Measurements from ENCODE around the gene CTRL. TPM values are rescaled to one million over a fixed set of nuclear protein-coding genes. Genes with fewer than 3 reads are reported as not detected.
"Not testable (repeated sequence)": the region's sequence is repeated elsewhere in the genome, so short reads cannot be mapped to it uniquely, and the experiment has no call there.

The CTRL gene
- total RNA-seq, 1 donor = 1.3 TPM

DNA sequence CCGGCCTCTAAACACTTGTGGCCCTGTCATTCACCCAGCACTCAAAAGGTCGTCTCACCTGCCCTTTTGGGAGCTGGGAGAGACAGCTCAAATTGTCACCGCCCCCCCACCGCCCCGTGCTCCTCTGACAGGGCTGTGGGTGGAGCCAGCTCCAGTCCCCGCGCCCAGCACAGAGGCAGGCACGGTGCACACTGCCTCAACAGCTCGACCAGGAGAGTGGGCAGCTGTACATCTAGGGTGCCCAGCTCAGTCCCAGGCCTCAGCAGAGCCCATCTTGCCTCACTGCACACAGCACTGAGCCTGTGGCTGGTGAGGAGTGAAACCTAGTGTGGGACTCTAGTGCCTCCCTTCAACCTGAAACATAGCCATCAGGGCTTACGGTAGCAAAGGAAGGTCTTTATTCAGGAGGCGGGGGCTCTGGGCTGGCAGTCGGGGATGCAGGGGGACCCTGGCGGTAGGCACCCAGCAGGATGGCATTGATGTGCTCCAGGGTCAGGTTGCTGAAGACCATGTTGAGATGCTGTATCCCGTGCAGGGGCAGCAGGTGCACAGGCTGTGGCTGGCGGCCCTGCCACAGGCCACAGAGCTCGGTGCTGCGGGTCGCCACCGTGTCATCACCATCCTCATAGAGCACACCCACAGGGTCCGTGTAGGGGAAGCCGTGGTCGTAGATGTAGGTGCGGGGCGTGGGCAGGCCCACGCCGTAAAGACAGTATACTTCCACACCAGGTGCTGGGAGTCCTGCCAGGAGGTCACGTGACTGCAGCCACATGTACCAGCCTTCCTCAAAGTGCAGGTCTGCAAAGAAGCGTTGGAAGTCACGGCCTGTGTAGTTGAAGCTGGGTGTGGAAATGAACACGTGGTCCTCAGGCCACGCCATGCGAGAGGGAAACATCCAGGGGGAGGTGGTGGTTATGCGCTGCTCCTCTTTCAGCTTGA lies 8.1 kb upstream of the CTRL start:
- TF ChIP-seq CTCF (IDR thresholded peaks at IDR 0.05; ENCODE audit: insufficient read depth, low read depth, low read length) = no peak
- DNase-seq (ENCODE audit: low read depth) = no peak
- H3K4me3 ChIP-seq (ENCODE audit: low read depth, low read length) = no peak overlapping the region

GRCh38 chr16:67937713-67938112 lies 6.1 kb upstream of the CTRL start:
- H3K4me3 ChIP-seq (ENCODE audit: low read depth, low read length); DNase-seq (ENCODE audit: low read depth): not testable (repeated sequence)

- peak overlapping the region; percentile 98 for H3K4me3 ChIP-seq (ENCODE audit: low read depth, low read length)
- DNase-seq (ENCODE audit: low read depth) = no peak
- no peak for TF ChIP-seq CTCF (IDR thresholded peaks at IDR 0.05; ENCODE audit: insufficient read depth, low read depth, low read length)
These were observed 5.4 kb upstream of the CTRL start for GRCh38 chr16:67936880-67937605.

DNA sequence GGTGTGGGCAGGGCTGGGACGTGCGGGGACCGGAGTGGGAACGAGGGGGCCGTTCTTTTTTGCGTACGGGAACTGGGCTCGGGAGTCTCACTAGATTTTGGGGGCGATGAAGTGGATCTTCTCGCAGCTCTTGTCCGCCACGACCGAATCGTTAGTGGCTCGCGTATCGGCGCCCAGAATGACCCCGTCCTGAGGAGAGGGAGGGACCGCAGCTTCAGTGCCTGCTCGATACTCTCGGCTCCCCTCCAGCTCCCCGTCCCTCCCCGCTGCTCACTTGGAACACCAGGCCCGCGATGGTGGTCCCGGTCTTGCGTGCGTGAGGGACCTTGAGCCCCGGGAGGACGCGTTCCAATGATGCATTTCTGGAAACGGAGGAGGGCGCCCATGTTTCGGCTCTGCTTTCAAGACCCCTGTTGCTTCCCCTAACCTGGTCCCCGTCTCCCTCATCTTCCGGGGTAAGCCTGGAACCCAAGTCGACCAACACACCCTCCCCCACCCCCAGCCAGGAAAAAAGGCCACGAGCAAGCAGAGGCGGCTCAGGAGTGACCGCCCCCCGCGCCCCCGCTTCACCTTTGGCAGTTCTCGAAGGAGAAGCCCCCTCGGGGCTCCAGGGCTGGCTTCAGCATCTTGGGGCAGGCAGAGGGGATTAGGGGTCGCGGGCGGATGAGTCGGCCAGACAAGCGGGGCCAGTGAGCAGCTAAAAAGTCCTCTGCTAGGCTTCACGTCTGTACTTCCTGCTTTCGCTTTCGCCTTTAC lies 4.6 kb upstream of the CTRL start, which contains the start of gene PSMB10:
TSS of gene PSMB10 (minus strand) at position 727 of the 756 bp plus-strand sequence. CDS start at position 626, 101 bp downstream.
- no peak for TF ChIP-seq CTCF (IDR thresholded peaks at IDR 0.05; ENCODE audit: insufficient read depth, low read depth, low read length)
- peak within 1 kb of the TSS; percentile 98 for H3K4me3 ChIP-seq (ENCODE audit: low read depth, low read length)
- peak; percentile 85 for DNase-seq (ENCODE audit: low read depth)

DNA sequence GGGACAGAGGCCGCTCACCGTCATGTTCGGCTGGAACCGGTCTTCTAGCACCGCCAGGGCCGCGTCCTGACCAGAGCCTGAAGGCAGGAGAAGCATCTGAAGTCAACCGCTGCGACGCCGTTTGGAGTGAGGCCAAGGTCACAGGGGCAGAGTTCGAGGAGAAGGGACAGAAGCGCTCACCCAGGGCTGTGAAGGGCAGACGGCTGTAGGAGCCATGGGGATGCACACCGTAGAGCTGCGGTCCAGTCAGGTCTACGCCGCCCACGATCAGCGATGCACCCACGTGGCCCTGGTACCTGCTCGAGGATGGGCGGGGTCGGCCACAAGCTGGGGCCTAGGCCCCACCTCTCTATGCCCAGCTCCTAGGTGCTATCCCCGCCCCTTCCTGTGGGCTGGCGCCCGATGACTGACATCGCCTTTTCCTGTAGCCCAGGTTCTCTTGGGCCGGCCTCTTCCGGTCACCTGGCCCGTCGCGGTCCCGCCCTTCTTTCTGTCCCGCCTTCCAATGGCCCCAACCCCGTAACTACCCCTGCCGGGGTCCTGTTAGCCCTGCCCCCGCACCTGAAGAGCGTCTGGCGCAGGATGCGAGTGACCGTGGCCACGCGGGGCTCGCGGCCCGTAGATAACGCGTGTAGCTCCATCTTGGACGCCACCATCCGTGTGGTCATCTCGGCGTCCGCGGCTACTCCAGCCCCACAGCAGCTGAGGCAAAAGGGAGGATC lies 3.9 kb upstream of the CTRL start:
- H3K4me3 ChIP-seq (ENCODE audit: low read depth, low read length) = peak overlapping the region; percentile 98
- DNase-seq (ENCODE audit: low read depth) = peak; percentile 90
- TF ChIP-seq CTCF (IDR thresholded peaks at IDR 0.05; ENCODE audit: insufficient read depth, low read depth, low read length) = no peak

GRCh38 chr16:67935101-67935401 lies 3.4 kb upstream of the CTRL start:
- DNase-seq (ENCODE audit: low read depth) = no peak
- TF ChIP-seq CTCF (IDR thresholded peaks at IDR 0.05; ENCODE audit: insufficient read depth, low read depth, low read length) = no peak
- H3K4me3 ChIP-seq (ENCODE audit: low read depth, low read length) = peak overlapping the region; percentile 98

Measured in fibroblast of villous mesenchyme (primary cell).